Keratinocyte (primary cell): Measurements from ENCODE around the gene CLSTN2. TPM values are rescaled to one million over a fixed set of nuclear protein-coding genes. Genes with fewer than 3 reads are reported as not detected.

Source experiments
- DNase-seq: peaks from one replicate; pipeline ENCODE4 v3.0.0-alpha.2; 2011; ENCODE audit warnings: low read depth, missing footprints, low spot score
- FAIRE-seq: peaks from 2 replicates; lab custom pipeline; 2011; peaks lifted over from hg19 to GRCh38; lab: Jason Lieb, UNC
- H2AFZ ChIP-seq: 2 replicates; pipeline ENCODE4 v1.6.0; 2012; ENCODE audit warnings: low read length, control low read depth, inconsistent platforms; ENCODE audit not compliant: control insufficient read depth
- H3K27ac ChIP-seq: 2 replicates; pipeline ENCODE4 v1.5.1; 2011; ENCODE audit warnings: low read length; ENCODE audit not compliant: control insufficient read depth, insufficient read depth
- H3K27me3 ChIP-seq: 3 replicates; pipeline ENCODE4 v1.6.0; 2011; ENCODE audit warnings: low read length; ENCODE audit not compliant: control insufficient read depth, insufficient read depth; ENCODE audit errors: extremely low read depth
- H3K36me3 ChIP-seq, 2 experiments: 2 replicates in 1 of 2; 3 replicates in 1 of 2; pipeline ENCODE4 v1.5.1; 2011; ENCODE audit warnings: low read length in 2 of 2, mild to moderate bottlenecking in 1 of 2; ENCODE audit not compliant: control insufficient read depth in 2 of 2, insufficient read depth in 2 of 2; ENCODE audit errors: extremely low read depth in 1 of 2
- H3K4me1 ChIP-seq: 3 replicates; pipeline ENCODE4 v1.5.1; 2011; ENCODE audit warnings: low read length; ENCODE audit not compliant: control insufficient read depth, insufficient read depth; ENCODE audit errors: extremely low read depth
- H3K4me2 ChIP-seq: 3 replicates; pipeline ENCODE4 v1.6.0; 2011; ENCODE audit warnings: low read depth, low read length; ENCODE audit not compliant: control insufficient read depth, insufficient read depth; ENCODE audit errors: extremely low read depth
- H3K4me3 ChIP-seq, 3 experiments: fragments of 200-600 bp in 1 of 3; sonication (generic) in 1 of 3; 2 replicates in 2 of 3; 3 replicates in 1 of 3; pipeline ENCODE4 v1.5.1; 2011 to 2016; ENCODE audit warnings: low read length in 3 of 3, mild to moderate bottlenecking in 3 of 3, control low read depth in 2 of 3, inconsistent platforms in 1 of 3, low read depth in 1 of 3, mixed read lengths in 1 of 3, mixed run types in 1 of 3, moderate library complexity in 1 of 3; ENCODE audit not compliant: control insufficient read depth in 2 of 3, insufficient read depth in 2 of 3; ENCODE audit errors: extremely low read depth in 1 of 3
- H3K79me2 ChIP-seq: 2 replicates; pipeline ENCODE4 v1.6.0; 2012; ENCODE audit warnings: low read length; ENCODE audit not compliant: control insufficient read depth, insufficient read depth
- H3K9ac ChIP-seq: 3 replicates; pipeline ENCODE4 v1.6.0; 2011; ENCODE audit warnings: low read length; ENCODE audit not compliant: control insufficient read depth, insufficient read depth; ENCODE audit errors: extremely low read depth
- H3K9me1 ChIP-seq: 3 replicates; pipeline ENCODE4 v1.6.0; 2011; ENCODE audit warnings: low read length; ENCODE audit not compliant: control insufficient read depth, insufficient read depth; ENCODE audit errors: extremely low read depth
- H3K9me3 ChIP-seq: 2 replicates; pipeline ENCODE4 v1.5.1; 2012; ENCODE audit warnings: low read depth, low read length; ENCODE audit not compliant: control insufficient read depth
- H4K20me1 ChIP-seq: 3 replicates; pipeline ENCODE4 v1.6.0; 2011; ENCODE audit warnings: low read length; ENCODE audit not compliant: control insufficient read depth, insufficient read depth; ENCODE audit errors: extremely low read depth
- EZH2 ChIP-seq: IDR thresholded peaks from one replicate; pipeline ENCODE4 v1.6.1; 2012; ENCODE audit warnings: inconsistent platforms, mild to moderate bottlenecking, low read length, moderate library complexity
- dilution Hi-C: fragments of 300-500 bp; cut with MboI; formaldehyde crosslinking; loops from one replicate; pipeline ENCODE4 v1.7.0; 2020; ENCODE audit warnings: low sequenced_read_pairs; ENCODE audit not compliant: extremely low pct_ligation_motif_present
- polyA plus RNA-seq, 5 experiments: library from polyadenylated mRNA; depleted of rRNA in 3 of 5; stranded (reverse) in 3 of 5; stranded (forward) in 1 of 5; unstranded in 1 of 5; fragments of >200 nt; gene quantifications; 1 replicate in 1 of 5; 2 replicates in 3 of 5; 3 replicates in 1 of 5; pipeline versions ENCODE4 v1.2.1 to v1.2.3, GENCODE V29; 2011 to 2012; ENCODE audit warnings: missing spikeins in 2 of 5, low read depth in 1 of 5, low replicate concordance in 1 of 5
- TF ChIP-seq, protein P1 (sequence below), 3 experiments: IDR thresholded peaks in 1 of 3; conservative IDR thresholded peaks in 1 of 3; optimal IDR thresholded peaks in 1 of 3; 2 replicates in 2 of 3; 3 replicates in 1 of 3; pipeline versions ENCODE3 to v1.5.1; 2011; ENCODE audit warnings: low read length in 3 of 3, mild to moderate bottlenecking in 3 of 3, moderate library complexity in 2 of 3, control low read depth in 1 of 3, inconsistent platforms in 1 of 3; ENCODE audit not compliant: insufficient read depth in 2 of 3; ENCODE audit errors: extremely low read depth in 1 of 3

The CLSTN2 gene
- polyA plus RNA-seq, 1 donor (not counting 4 experiments of a cell fraction or from before 2014, with no cell fraction given) = 0.09 TPM

DNA sequence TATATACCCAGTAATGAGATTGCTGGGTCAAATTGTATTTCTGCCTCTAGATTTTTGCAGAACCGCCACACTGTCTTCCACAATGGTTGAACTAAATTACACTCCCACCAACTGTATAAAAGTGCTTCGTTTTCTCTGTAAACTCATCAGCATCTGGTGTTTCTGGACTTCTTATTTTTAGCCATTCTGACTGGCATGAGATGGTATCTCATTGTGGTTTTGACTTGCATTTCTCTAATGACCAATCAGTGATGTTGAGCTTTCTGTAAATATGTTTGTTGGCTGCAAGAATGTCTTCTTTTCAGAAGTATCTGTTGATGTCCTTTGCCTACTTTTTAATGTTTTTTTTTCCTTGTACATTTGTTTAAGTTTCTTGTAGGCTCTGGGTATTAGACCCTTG, 560.0 kb downstream of the CLSTN2 start:
- Histone ChIP-seq H3K9ac (no peak overlapping the region), H3K4me3 (no peak overlapping the region), H3K79me2 (no peaks in the 10 kb centered on the region), H3K27me3 (peaks cover 8% of the 10 kb centered on the region), H3K36me3 (no peaks in the 10 kb centered on the region), H4K20me1 (no peaks in the 10 kb centered on the region), H3K4me1 (no peaks in the 10 kb centered on the region), H3K4me2 (no peak overlapping the region), H3K27ac (no peak overlapping the region), H3K9me1 (no peaks in the 10 kb centered on the region), H3K9me3 (no peaks in the 10 kb centered on the region), H2AFZ (no peak overlapping the region)
- no peak for TF ChIP-seq EZH2
- TF ChIP-seq, protein P1, sequence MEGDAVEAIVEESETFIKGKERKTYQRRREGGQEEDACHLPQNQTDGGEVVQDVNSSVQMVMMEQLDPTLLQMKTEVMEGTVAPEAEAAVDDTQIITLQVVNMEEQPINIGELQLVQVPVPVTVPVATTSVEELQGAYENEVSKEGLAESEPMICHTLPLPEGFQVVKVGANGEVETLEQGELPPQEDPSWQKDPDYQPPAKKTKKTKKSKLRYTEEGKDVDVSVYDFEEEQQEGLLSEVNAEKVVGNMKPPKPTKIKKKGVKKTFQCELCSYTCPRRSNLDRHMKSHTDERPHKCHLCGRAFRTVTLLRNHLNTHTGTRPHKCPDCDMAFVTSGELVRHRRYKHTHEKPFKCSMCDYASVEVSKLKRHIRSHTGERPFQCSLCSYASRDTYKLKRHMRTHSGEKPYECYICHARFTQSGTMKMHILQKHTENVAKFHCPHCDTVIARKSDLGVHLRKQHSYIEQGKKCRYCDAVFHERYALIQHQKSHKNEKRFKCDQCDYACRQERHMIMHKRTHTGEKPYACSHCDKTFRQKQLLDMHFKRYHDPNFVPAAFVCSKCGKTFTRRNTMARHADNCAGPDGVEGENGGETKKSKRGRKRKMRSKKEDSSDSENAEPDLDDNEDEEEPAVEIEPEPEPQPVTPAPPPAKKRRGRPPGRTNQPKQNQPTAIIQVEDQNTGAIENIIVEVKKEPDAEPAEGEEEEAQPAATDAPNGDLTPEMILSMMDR (optimal IDR thresholded peaks at IDR 0.05 in 1 of 3, IDR thresholded peaks at IDR 0.05 in 1 of 3, conservative IDR thresholded peaks at IDR 0.05 in 1 of 3; ENCODE audit: extremely low read depth in 1 of 3, insufficient read depth in 2 of 3, low read length in 3 of 3) = no peak
- no peak for DNase-seq
- no peak for FAIRE-seq
- dilution Hi-C loops = no loop called here

DNA sequence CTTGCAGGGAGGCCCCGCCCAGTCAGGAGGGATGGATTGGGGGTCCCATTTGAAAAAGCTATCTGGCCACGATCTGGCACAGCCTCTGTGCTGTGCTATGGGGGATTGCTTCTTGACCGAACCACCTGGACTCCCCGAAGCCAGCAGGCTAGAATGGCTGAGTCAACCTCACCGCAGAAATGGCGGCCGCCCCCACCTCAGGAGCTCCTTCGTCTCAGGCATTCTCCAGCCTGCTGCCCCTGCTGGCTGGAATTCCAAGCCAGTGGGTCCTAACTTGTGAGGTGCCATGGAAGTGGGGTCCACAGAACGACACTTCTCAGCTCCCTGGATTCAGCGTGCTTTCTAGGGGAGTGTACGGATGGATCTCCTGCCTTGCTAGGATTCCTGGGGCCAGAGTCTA, 562.3 kb downstream of the CLSTN2 start:
- Histone ChIP-seq H3K36me3 (no peaks in the 10 kb centered on the region), H4K20me1 (no peaks in the 10 kb centered on the region), H3K27me3 (peaks cover 8% of the 10 kb centered on the region), H3K9ac (no peak overlapping the region), H3K79me2 (no peaks in the 10 kb centered on the region), H3K4me1 (no peaks in the 10 kb centered on the region), H3K9me3 (no peaks in the 10 kb centered on the region), H3K27ac (no peak overlapping the region), H3K4me3 (no peak overlapping the region), H3K9me1 (no peaks in the 10 kb centered on the region), H2AFZ (no peak overlapping the region), H3K4me2 (no peak overlapping the region)
- TF ChIP-seq EZH2 = no peak
- TF ChIP-seq, protein P1 (optimal IDR thresholded peaks at IDR 0.05 in 1 of 3, IDR thresholded peaks at IDR 0.05 in 1 of 3, conservative IDR thresholded peaks at IDR 0.05 in 1 of 3; ENCODE audit: extremely low read depth in 1 of 3, insufficient read depth in 2 of 3, low read length in 3 of 3) = no peak
- no peak for DNase-seq
- dilution Hi-C loops = no loop called here
- FAIRE-seq = no peak
